GM23338 (cell line): ENCODE results near the gene ALOX12. TPM values are rescaled to one million over a fixed set of nuclear protein-coding genes. Genes with fewer than 3 reads are reported as not detected.

Source experiments
- ATAC-seq: fragments of 200-7000 bp; cut with Tn5 transposase; 3 replicates; pipeline ENCODE4 v1.9.1; 2020
- DNase-seq: peaks from one replicate; pipeline ENCODE4 v3.0.0-alpha.2; 2015; ENCODE audit warnings: low spot score
- H2AFZ ChIP-seq: fragments of 200-600 bp; sonication (generic); 2 replicates; pipeline ENCODE4 v1.8.0; 2016; ENCODE audit warnings: antibody characterized with exemption, mild to moderate bottlenecking, moderate library complexity
- H3F3A ChIP-seq: fragments of 200-600 bp; sonication (generic); replicated peaks from 2 replicates; pipeline ENCODE4 v1.8.0; 2017; ENCODE audit warnings: antibody characterized with exemption, mixed run types, low read depth
- H3K27ac ChIP-seq: fragments of 200-600 bp; sonication (generic); 2 replicates; pipeline ENCODE4 v1.6.1; 2016; ENCODE audit warnings: low read depth
- H3K27me3 ChIP-seq: fragments of 200-600 bp; sonication (generic); 2 replicates; pipeline ENCODE4 v1.8.0; 2016; ENCODE audit warnings: mild to moderate bottlenecking, mixed run types, moderate library complexity; ENCODE audit not compliant: insufficient read depth
- H3K36me3 ChIP-seq: fragments of 200-600 bp; sonication (generic); 2 replicates; pipeline ENCODE4 v1.8.0; 2016; ENCODE audit warnings: mild to moderate bottlenecking; ENCODE audit not compliant: insufficient read depth
- H3K4me1 ChIP-seq: fragments of 200-600 bp; sonication (generic); 2 replicates; pipeline ENCODE4 v1.8.0; 2016; ENCODE audit warnings: mild to moderate bottlenecking, moderate library complexity; ENCODE audit not compliant: insufficient read depth
- H3K4me2 ChIP-seq: fragments of 200-600 bp; sonication (generic); 2 replicates; pipeline ENCODE4 v1.7.1; 2017; ENCODE audit warnings: mixed run types
- H3K4me3 ChIP-seq: fragments of 200-600 bp; sonication (generic); 2 replicates; pipeline ENCODE4 v1.6.1; 2016; ENCODE audit warnings: mixed run types
- H3K79me2 ChIP-seq: fragments of 200-600 bp; sonication (generic); replicated peaks from 2 replicates; pipeline ENCODE4 v1.8.0; 2017; ENCODE audit warnings: mild to moderate bottlenecking; ENCODE audit not compliant: insufficient read depth
- H3K9me2 ChIP-seq: fragments of 200-600 bp; sonication (generic); 2 replicates; pipeline ENCODE4 v1.8.0; 2017; ENCODE audit not compliant: insufficient read depth
- H4K20me1 ChIP-seq: fragments of 200-600 bp; sonication (generic); replicated peaks from 2 replicates; pipeline ENCODE4 v1.8.0; 2017; ENCODE audit warnings: mild to moderate bottlenecking; ENCODE audit not compliant: insufficient read depth
- H3K27ac Mint-ChIP-seq: 2 replicates; pipeline ENCODE4 v1.8.0; 2020; ENCODE audit warnings: inconsistent platforms, mild to moderate bottlenecking, moderate library complexity, mixed read lengths
- H3K27me3 Mint-ChIP-seq: 3 replicates; pipeline ENCODE4 v1.8.0; 2022; ENCODE audit warnings: low read depth, mild to moderate bottlenecking, moderate library complexity, mixed read lengths, inconsistent platforms; ENCODE audit not compliant: insufficient read depth, poor library complexity
- H3K36me3 Mint-ChIP-seq: 3 replicates; pipeline ENCODE4 v1.8.0; 2021; ENCODE audit warnings: low read depth, mild to moderate bottlenecking, inconsistent platforms, moderate library complexity, mixed read lengths
- H3K4me1 Mint-ChIP-seq: 3 replicates; pipeline ENCODE4 v1.8.0; 2020; ENCODE audit warnings: mild to moderate bottlenecking, inconsistent platforms, mixed read lengths
- H3K4me3 Mint-ChIP-seq: 3 replicates; pipeline ENCODE4 v1.8.0; 2021; ENCODE audit warnings: moderate library complexity, mild to moderate bottlenecking, inconsistent platforms, mixed read lengths
- H3K9me3 Mint-ChIP-seq: 3 replicates; pipeline ENCODE4 v1.8.0; 2020; ENCODE audit warnings: moderate library complexity, mild to moderate bottlenecking, inconsistent platforms, mixed read lengths
- CREB1 ChIP-seq: fragments of 250-450 bp; sonication (Bioruptor Pico); IDR thresholded peaks from 2 replicates; pipeline ENCODE4 v1.5.0; 2020; ENCODE audit warnings: low read depth, mild to moderate bottlenecking, moderate library complexity
- EZH2 ChIP-seq: fragments of 200-600 bp; sonication (generic); IDR thresholded peaks from one replicate; pipeline ENCODE4 v1.8.0; 2017; ENCODE audit warnings: antibody characterized with exemption, mild to moderate bottlenecking, low read depth; ENCODE audit not compliant: unreplicated experiment
- EZH2phosphoT487 ChIP-seq: fragments of 200-600 bp; sonication (generic); IDR thresholded peaks from one replicate; pipeline ENCODE4 v1.8.1; 2018; ENCODE audit warnings: antibody characterized with exemption; ENCODE audit not compliant: unreplicated experiment
- NANOG ChIP-seq: IDR thresholded peaks from 2 replicates; pipeline ENCODE4 v1.6.1; 2016; ENCODE audit warnings: antibody characterized with exemption, borderline replicate concordance
- POLR2AphosphoS5 ChIP-seq: IDR thresholded peaks from 2 replicates; pipeline ENCODE4 v1.6.1; 2016; ENCODE audit warnings: antibody characterized with exemption, low read depth
- ZNF114 ChIP-seq: fragments of 250-450 bp; sonication (Bioruptor Pico); IDR thresholded peaks from 2 replicates; pipeline ENCODE4 v1.5.0; 2020; ENCODE audit warnings: mild to moderate bottlenecking, moderate library complexity
- ZNF331 ChIP-seq: fragments of 250-450 bp; sonication (Bioruptor Pico); IDR thresholded peaks from 2 replicates; pipeline ENCODE4 v1.5.0; 2020; ENCODE audit warnings: low read depth, mild to moderate bottlenecking, moderate library complexity
- polyA plus RNA-seq: library from polyadenylated mRNA; unstranded; fragments of >200 nt; fragmentation: Nextera tagmentation; extraction: Ambion mirVana; gene quantifications from 2 replicates; pipeline ENCODE4 v1.2.1, GENCODE V29; 2016
- total RNA-seq: library from RNA; depleted of rRNA; stranded (reverse); fragments of >200 nt; shearing (Covaris generic); gene quantifications from 2 replicates; pipeline ENCODE4 v1.2.3, GENCODE V29; 2014
- TF ChIP-seq, protein P1 (sequence below): IDR thresholded peaks from one replicate; pipeline ENCODE4 v1.6.1; 2018; ENCODE audit warnings: antibody characterized with exemption; ENCODE audit not compliant: unreplicated experiment
- TF ChIP-seq, protein P2 (sequence below), 2 experiments: fragments of 200-600 bp in 1 of 2; sonication (generic) in 1 of 2; conservative IDR thresholded peaks; 2 replicates each; pipeline versions ENCODE4 v1.5.1 to v1.6.1; 2016 to 2017; ENCODE audit warnings: antibody characterized with exemption in 2 of 2, low read depth in 2 of 2, mild to moderate bottlenecking in 2 of 2, moderate library complexity in 1 of 2
- TF ChIP-seq, protein P3 (sequence below): fragments of 250-450 bp; sonication (Bioruptor Pico); IDR thresholded peaks from 2 replicates; pipeline ENCODE4 v1.5.0; 2020; ENCODE audit warnings: mild to moderate bottlenecking, moderate library complexity

ALOX12 gene
- total and polyA plus RNA-seq, 2 experiments from 2014 or later, result 1.2 to 1.8 TPM

DNA sequence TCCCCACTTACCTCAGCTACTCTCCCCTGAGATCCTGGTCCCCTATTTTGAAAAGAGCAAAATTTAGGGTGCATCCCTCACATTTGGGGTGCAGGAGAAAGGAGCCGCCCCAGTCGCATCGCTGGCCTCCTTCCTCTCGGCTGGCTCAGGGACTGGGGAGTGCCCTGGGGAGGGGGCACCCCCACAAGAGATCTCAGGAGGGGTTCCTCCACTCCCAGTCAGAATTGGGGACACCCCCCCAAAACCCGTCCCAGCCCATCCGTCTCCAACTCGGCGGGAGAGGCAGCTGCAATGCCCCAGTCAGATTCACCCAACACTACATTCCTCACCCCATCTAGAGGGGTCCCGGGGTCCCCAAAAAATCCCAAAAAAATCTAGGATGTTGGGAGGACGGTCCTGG is 23.5 kb downstream of the ALOX12 start (continued):
- TF ChIP-seq, protein P1, sequence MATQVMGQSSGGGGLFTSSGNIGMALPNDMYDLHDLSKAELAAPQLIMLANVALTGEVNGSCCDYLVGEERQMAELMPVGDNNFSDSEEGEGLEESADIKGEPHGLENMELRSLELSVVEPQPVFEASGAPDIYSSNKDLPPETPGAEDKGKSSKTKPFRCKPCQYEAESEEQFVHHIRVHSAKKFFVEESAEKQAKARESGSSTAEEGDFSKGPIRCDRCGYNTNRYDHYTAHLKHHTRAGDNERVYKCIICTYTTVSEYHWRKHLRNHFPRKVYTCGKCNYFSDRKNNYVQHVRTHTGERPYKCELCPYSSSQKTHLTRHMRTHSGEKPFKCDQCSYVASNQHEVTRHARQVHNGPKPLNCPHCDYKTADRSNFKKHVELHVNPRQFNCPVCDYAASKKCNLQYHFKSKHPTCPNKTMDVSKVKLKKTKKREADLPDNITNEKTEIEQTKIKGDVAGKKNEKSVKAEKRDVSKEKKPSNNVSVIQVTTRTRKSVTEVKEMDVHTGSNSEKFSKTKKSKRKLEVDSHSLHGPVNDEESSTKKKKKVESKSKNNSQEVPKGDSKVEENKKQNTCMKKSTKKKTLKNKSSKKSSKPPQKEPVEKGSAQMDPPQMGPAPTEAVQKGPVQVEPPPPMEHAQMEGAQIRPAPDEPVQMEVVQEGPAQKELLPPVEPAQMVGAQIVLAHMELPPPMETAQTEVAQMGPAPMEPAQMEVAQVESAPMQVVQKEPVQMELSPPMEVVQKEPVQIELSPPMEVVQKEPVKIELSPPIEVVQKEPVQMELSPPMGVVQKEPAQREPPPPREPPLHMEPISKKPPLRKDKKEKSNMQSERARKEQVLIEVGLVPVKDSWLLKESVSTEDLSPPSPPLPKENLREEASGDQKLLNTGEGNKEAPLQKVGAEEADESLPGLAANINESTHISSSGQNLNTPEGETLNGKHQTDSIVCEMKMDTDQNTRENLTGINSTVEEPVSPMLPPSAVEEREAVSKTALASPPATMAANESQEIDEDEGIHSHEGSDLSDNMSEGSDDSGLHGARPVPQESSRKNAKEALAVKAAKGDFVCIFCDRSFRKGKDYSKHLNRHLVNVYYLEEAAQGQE, result no peak
- no peak for TF ChIP-seq ZNF114 (CRISPR knock-in tag)
- no peak for TF ChIP-seq POLR2AphosphoS5
- no peak for TF ChIP-seq EZH2phosphoT487
- TF ChIP-seq, protein P2, sequence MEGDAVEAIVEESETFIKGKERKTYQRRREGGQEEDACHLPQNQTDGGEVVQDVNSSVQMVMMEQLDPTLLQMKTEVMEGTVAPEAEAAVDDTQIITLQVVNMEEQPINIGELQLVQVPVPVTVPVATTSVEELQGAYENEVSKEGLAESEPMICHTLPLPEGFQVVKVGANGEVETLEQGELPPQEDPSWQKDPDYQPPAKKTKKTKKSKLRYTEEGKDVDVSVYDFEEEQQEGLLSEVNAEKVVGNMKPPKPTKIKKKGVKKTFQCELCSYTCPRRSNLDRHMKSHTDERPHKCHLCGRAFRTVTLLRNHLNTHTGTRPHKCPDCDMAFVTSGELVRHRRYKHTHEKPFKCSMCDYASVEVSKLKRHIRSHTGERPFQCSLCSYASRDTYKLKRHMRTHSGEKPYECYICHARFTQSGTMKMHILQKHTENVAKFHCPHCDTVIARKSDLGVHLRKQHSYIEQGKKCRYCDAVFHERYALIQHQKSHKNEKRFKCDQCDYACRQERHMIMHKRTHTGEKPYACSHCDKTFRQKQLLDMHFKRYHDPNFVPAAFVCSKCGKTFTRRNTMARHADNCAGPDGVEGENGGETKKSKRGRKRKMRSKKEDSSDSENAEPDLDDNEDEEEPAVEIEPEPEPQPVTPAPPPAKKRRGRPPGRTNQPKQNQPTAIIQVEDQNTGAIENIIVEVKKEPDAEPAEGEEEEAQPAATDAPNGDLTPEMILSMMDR (conservative IDR thresholded peaks at IDR 0.05; ENCODE audit: low read depth in 2 of 2), result no peak
- no peak for TF ChIP-seq EZH2
- TF ChIP-seq ZNF331 (CRISPR knock-in tag), result no peak

DNA sequence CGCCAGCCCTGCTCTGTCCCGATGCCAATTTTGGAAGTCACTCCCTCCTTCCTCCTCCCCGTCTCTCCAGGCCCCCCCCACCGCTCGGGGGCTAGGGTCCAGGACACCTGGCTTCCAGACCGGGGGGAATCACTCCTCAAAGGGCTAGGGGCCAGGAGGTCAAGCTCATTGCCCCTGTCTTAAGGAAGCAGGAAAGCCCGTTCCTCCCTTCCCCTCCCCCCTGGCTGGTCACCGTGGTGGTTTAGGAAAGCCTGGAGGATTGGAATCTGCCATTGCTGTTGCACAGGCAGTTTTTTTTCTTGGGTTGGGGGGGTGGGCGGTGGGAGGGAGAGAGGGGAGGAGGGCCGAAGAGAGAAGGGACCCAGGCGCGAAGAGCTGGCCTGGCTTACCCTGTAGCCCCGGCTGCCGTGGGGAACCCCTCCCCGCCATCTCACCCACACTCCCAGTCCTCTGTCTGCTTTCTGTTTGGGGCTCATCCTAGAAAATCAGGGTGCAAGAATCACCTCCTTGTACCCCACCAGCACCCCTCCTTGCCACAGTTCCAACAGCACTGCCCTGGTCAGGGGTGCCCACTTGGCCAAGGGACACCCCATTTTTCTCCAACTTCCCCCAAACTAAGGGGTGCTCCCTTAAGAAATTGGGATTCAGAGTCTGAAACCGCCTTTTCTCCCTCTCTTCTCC is 24.1 kb downstream of the ALOX12 start:
- Histone ChIP-seq H3K79me2 (no peaks in the 10 kb centered on the region), H4K20me1 (no peaks in the 10 kb centered on the region), H3K4me1 (peaks cover 40% of the 10 kb centered on the region), H3K27ac (no peak overlapping the region), H3K4me2 (peak overlapping the region; percentile 86), H3F3A (peaks cover 10% of the 10 kb centered on the region; the same call in 1 of the 2 replicates), H2AFZ (peak overlapping the region; percentile 96), H3K36me3 (no peaks in the 10 kb centered on the region), H3K27me3 (peaks cover 41% of the 10 kb centered on the region), H3K9me2 (no peaks in the 10 kb centered on the region), H3K4me3 (peak overlapping the region; percentile 47)
- H3K36me3 Mint-ChIP-seq, result peaks cover 12% of the 10 kb centered on the region
- H3K27me3 Mint-ChIP-seq, result peaks cover 42% of the 10 kb centered on the region
- ATAC-seq, result no peak
- peaks cover 41% of the 10 kb centered on the region for H3K4me1 Mint-ChIP-seq
- DNase-seq, result peak; percentile 79
- no peaks in the 10 kb centered on the region; the same call in 2 of the 3 replicates for H3K9me3 Mint-ChIP-seq
- H3K4me3 Mint-ChIP-seq, result peak overlapping the region; percentile 54
- peak overlapping the region; percentile 84 for H3K27ac Mint-ChIP-seq
- TF ChIP-seq, protein P3, sequence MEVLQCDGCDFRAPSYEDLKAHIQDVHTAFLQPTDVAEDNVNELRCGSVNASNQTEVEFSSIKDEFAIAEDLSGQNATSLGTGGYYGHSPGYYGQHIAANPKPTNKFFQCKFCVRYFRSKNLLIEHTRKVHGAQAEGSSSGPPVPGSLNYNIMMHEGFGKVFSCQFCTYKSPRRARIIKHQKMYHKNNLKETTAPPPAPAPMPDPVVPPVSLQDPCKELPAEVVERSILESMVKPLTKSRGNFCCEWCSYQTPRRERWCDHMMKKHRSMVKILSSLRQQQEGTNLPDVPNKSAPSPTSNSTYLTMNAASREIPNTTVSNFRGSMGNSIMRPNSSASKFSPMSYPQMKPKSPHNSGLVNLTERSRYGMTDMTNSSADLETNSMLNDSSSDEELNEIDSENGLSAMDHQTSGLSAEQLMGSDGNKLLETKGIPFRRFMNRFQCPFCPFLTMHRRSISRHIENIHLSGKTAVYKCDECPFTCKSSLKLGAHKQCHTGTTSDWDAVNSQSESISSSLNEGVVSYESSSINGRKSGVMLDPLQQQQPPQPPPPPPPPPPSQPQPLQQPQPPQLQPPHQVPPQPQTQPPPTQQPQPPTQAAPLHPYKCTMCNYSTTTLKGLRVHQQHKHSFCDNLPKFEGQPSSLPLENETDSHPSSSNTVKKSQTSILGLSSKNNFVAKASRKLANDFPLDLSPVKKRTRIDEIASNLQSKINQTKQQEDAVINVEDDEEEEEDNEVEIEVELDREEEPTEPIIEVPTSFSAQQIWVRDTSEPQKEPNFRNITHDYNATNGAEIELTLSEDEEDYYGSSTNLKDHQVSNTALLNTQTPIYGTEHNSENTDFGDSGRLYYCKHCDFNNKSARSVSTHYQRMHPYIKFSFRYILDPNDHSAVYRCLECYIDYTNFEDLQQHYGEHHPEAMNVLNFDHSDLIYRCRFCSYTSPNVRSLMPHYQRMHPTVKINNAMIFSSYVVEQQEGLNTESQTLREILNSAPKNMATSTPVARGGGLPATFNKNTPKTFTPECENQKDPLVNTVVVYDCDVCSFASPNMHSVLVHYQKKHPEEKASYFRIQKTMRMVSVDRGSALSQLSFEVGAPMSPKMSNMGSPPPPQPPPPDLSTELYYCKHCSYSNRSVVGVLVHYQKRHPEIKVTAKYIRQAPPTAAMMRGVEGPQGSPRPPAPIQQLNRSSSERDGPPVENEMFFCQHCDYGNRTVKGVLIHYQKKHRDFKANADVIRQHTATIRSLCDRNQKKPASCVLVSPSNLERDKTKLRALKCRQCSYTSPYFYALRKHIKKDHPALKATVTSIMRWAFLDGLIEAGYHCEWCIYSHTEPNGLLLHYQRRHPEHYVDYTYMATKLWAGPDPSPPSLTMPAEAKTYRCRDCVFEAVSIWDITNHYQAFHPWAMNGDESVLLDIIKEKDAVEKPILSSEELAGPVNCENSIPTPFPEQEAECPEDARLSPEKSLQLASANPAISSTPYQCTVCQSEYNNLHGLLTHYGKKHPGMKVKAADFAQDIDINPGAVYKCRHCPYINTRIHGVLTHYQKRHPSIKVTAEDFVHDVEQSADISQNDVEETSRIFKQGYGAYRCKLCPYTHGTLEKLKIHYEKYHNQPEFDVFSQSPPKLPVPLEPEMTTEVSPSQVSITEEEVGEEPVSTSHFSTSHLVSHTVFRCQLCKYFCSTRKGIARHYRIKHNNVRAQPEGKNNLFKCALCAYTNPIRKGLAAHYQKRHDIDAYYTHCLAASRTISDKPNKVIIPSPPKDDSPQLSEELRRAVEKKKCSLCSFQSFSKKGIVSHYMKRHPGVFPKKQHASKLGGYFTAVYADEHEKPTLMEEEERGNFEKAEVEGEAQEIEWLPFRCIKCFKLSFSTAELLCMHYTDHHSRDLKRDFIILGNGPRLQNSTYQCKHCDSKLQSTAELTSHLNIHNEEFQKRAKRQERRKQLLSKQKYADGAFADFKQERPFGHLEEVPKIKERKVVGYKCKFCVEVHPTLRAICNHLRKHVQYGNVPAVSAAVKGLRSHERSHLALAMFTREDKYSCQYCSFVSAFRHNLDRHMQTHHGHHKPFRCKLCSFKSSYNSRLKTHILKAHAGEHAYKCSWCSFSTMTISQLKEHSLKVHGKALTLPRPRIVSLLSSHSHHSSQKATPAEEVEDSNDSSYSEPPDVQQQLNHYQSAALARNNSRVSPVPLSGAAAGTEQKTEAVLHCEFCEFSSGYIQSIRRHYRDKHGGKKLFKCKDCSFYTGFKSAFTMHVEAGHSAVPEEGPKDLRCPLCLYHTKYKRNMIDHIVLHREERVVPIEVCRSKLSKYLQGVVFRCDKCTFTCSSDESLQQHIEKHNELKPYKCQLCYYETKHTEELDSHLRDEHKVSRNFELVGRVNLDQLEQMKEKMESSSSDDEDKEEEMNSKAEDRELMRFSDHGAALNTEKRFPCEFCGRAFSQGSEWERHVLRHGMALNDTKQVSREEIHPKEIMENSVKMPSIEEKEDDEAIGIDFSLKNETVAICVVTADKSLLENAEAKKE, result no peak
- TF ChIP-seq NANOG (no peak), CREB1 (CRISPR knock-in tag) (no peak), ZNF114 (CRISPR knock-in tag) (no peak), POLR2AphosphoS5 (no peak)
- TF ChIP-seq, protein P2 (conservative IDR thresholded peaks at IDR 0.05; ENCODE audit: low read depth in 2 of 2), result no peak
